PC-9 (cell line): ENCODE data around the gene FAM193A. TPM values are rescaled to one million over a fixed set of nuclear protein-coding genes. Genes with fewer than 3 reads are reported as not detected.

Source experiments
- BruUV-seq: library from RNA; stranded (reverse); fragments of 400-500 nt; replicated peaks from 2 replicates; lab custom pipeline; 2021; lab: Mats Ljungman, UMichigan
- CTCF ChIA-PET: fragments of 300-600 bp; sonication (Branson Sonifier 250); formaldehyde crosslinking; loops from one replicate; lab custom pipeline; 2022; ENCODE audit warnings: antibody characterized with exemption; lab: Charles Lee
- POLR2A ChIA-PET: fragments of 300-600 bp; sonication (Branson Sonifier 250); formaldehyde crosslinking; loops from one replicate; lab custom pipeline; 2022; ENCODE audit warnings: antibody characterized with exemption; ENCODE audit not compliant: unreplicated experiment; lab: Charles Lee
- DNase-seq, 2 experiments: peaks; one replicate each; pipeline versions ENCODE4 v3.0.0 to v3.0.0-alpha.2; 2015 to 2022; ENCODE audit warnings: mixed read lengths in 1 of 2
- H2AFZ ChIP-seq: fragments of 200-600 bp; sonication (generic); 2 replicates; pipeline ENCODE4 v1.8.1; 2017; ENCODE audit warnings: antibody characterized with exemption
- H3F3A ChIP-seq: fragments of 200-600 bp; sonication (generic); 2 replicates; pipeline ENCODE4 v1.8.1; 2017; ENCODE audit warnings: antibody characterized with exemption, mild to moderate bottlenecking, low read depth; ENCODE audit not compliant: insufficient read depth
- H3K27ac ChIP-seq: fragments of 200-600 bp; sonication (generic); 2 replicates; pipeline ENCODE4 v1.6.1; 2016; ENCODE audit warnings: mixed run types
- H3K27me3 ChIP-seq: fragments of 200-600 bp; sonication (generic); 2 replicates; pipeline ENCODE4 v1.6.1; 2016; ENCODE audit warnings: low read depth, mixed run types; ENCODE audit not compliant: insufficient read depth
- H3K36me3 ChIP-seq: fragments of 200-600 bp; sonication (generic); 2 replicates; pipeline ENCODE4 v1.6.1; 2016; ENCODE audit warnings: low read depth, mixed run types
- H3K4me1 ChIP-seq: fragments of 200-600 bp; sonication (generic); replicated peaks from 2 replicates; pipeline ENCODE4 v1.6.1; 2016; ENCODE audit warnings: mixed run types; ENCODE audit not compliant: insufficient read depth
- H3K4me2 ChIP-seq: fragments of 200-600 bp; sonication (generic); 2 replicates; pipeline ENCODE4 v1.6.1; 2017; ENCODE audit warnings: mixed run types
- H3K4me3 ChIP-seq: fragments of 200-600 bp; sonication (generic); 2 replicates; pipeline ENCODE4 v1.6.1; 2016; ENCODE audit warnings: mixed run types
- H3K79me2 ChIP-seq: fragments of 200-600 bp; sonication (generic); 2 replicates; pipeline ENCODE4 v1.6.1; 2017; ENCODE audit warnings: low read depth, mixed run types
- H3K9me2 ChIP-seq: fragments of 200-600 bp; sonication (generic); 2 replicates; pipeline ENCODE4 v1.8.1; 2017; ENCODE audit warnings: mild to moderate bottlenecking; ENCODE audit not compliant: insufficient read depth
- H3K9me3 ChIP-seq: fragments of 200-600 bp; sonication (generic); 2 replicates; pipeline ENCODE4 v1.8.1; 2016; ENCODE audit warnings: low read depth; ENCODE audit not compliant: insufficient read depth
- H4K20me1 ChIP-seq: fragments of 200-600 bp; sonication (generic); 2 replicates; pipeline ENCODE4 v1.8.1; 2017; ENCODE audit not compliant: insufficient read depth
- CTCF ChIP-seq: fragments of 200-600 bp; sonication (generic); conservative IDR thresholded peaks from 2 replicates; pipeline ENCODE4 v1.6.1; 2017; ENCODE audit warnings: mixed run types, antibody characterized with exemption, mild to moderate bottlenecking, moderate library complexity
- EZH2 ChIP-seq: fragments of 200-600 bp; sonication (generic); IDR thresholded peaks from 2 replicates; pipeline ENCODE4 v1.8.0; 2017; ENCODE audit warnings: antibody characterized with exemption, low read depth
- intact Hi-C: fragments of 100-400 bp; cut with micrococcal nuclease; formaldehyde crosslinking; loops from one replicate; pipeline ENCODE4 v1.10.0; 2022; ENCODE audit not compliant: unreplicated experiment
- total RNA-seq: library from RNA; stranded (reverse); gene quantifications from 2 replicates; pipeline ENCODE4 v1.2.3, GENCODE V29; 2021

Gene FAM193A
- total RNA-seq, 1 experiment from 2014 or later: 23.4 TPM

- CTCF ChIA-PET: no interaction called here
- Histone ChIP-seq H4K20me1 (peaks cover 4% of the 10 kb centered on the region; the same call in 1 of the 2 replicates), H3K4me1 (no peaks in the 10 kb centered on the region), H3K9me3 (no peaks in the 10 kb centered on the region), H3K4me2 (no peak overlapping the region), H3K27me3 (no peaks in the 10 kb centered on the region), H3K4me3 (no peak overlapping the region), H3K36me3 (no peaks in the 10 kb centered on the region), H3F3A (no peaks in the 10 kb centered on the region), H3K9me2 (no peaks in the 10 kb centered on the region), H3K79me2 (peaks cover 25% of the 10 kb centered on the region; the same call in 1 of the 2 replicates), H2AFZ (no peak overlapping the region), H3K27ac (no peak overlapping the region)
- no TSS peak for BruUV-seq
- POLR2A ChIA-PET: no interaction called here
- intact Hi-C loops: no loop called here
- TF ChIP-seq CTCF: no peak
- TF ChIP-seq EZH2: no peak
- DNase-seq: no peak
These were observed 23.7 kb downstream of the FAM193A start for GRCh38 chr4:2560167-2560566.

- intact Hi-C loops: no loop called here
- H3K4me3 ChIP-seq: no peak overlapping the region
- no peaks in the 10 kb centered on the region for H3F3A ChIP-seq
- peaks cover 4% of the 10 kb centered on the region; the same call in 1 of the 2 replicates for H4K20me1 ChIP-seq
- no peaks in the 10 kb centered on the region for H3K36me3 ChIP-seq
- H3K9me2 ChIP-seq: no peaks in the 10 kb centered on the region
- ChIA-PET CTCF (no interaction called here), POLR2A (no interaction called here)
- no peak overlapping the region for H3K4me2 ChIP-seq
- H3K27ac ChIP-seq: no peak overlapping the region
- no peaks in the 10 kb centered on the region for H3K4me1 ChIP-seq
- TF ChIP-seq CTCF: no peak
- TF ChIP-seq EZH2: no peak
- no peaks in the 10 kb centered on the region for H3K9me3 ChIP-seq
- no TSS peak for BruUV-seq
- no peaks in the 10 kb centered on the region for H3K27me3 ChIP-seq
- peaks cover 9% of the 10 kb centered on the region; the same call in 1 of the 2 replicates for H3K79me2 ChIP-seq
- DNase-seq: no peak
- H2AFZ ChIP-seq: no peak overlapping the region
These were observed 29.1 kb downstream of the FAM193A start for GRCh38 chr4:2565533-2565932.

GRCh38 chr4:2570036-2570435, 33.6 kb downstream of the FAM193A start:
- H3K9me3 ChIP-seq: no peaks in the 10 kb centered on the region
- H3K9me2 ChIP-seq: no peaks in the 10 kb centered on the region
- H4K20me1 ChIP-seq: peaks cover 6% of the 10 kb centered on the region; the same call in 1 of the 2 replicates
- POLR2A ChIA-PET: no interaction called here
- TF ChIP-seq EZH2 (no peak), CTCF (no peak)
- intact Hi-C loops: no loop called here
- CTCF ChIA-PET: no interaction called here
- DNase-seq: no peak
- BruUV-seq: no TSS peak
- no peaks in the 10 kb centered on the region for H3K36me3 ChIP-seq
- no peak overlapping the region for H3K4me2 ChIP-seq
- H3K4me1 ChIP-seq: no peaks in the 10 kb centered on the region
- H3K27ac ChIP-seq: no peak overlapping the region
- H2AFZ ChIP-seq: no peak overlapping the region
- no peak overlapping the region for H3K4me3 ChIP-seq
- no peaks in the 10 kb centered on the region for H3K27me3 ChIP-seq
- peaks cover 18% of the 10 kb centered on the region; the same call in 1 of the 2 replicates for H3K79me2 ChIP-seq
- no peaks in the 10 kb centered on the region for H3F3A ChIP-seq
